OCI-LY7 (cell line): ENCODE data around the gene EYA2.

ENCODE experiments used
- CTCF ChIP-seq: fragments of 200-600 bp; sonication (generic); conservative IDR thresholded peaks from 2 replicates; pipeline ENCODE4 v1.5.1; 2014; ENCODE audit warnings: mild to moderate bottlenecking, antibody characterized with exemption, low read length, moderate library complexity, mixed read lengths
- EZH2phosphoT487 ChIP-seq: fragments of 200-600 bp; sonication (generic); IDR thresholded peaks from 2 replicates; pipeline ENCODE4 v1.6.1; 2018; ENCODE audit warnings: low read depth, borderline replicate concordance, mild to moderate bottlenecking, mixed run types, antibody characterized with exemption, low read length, moderate library complexity, mixed read lengths

DNA sequence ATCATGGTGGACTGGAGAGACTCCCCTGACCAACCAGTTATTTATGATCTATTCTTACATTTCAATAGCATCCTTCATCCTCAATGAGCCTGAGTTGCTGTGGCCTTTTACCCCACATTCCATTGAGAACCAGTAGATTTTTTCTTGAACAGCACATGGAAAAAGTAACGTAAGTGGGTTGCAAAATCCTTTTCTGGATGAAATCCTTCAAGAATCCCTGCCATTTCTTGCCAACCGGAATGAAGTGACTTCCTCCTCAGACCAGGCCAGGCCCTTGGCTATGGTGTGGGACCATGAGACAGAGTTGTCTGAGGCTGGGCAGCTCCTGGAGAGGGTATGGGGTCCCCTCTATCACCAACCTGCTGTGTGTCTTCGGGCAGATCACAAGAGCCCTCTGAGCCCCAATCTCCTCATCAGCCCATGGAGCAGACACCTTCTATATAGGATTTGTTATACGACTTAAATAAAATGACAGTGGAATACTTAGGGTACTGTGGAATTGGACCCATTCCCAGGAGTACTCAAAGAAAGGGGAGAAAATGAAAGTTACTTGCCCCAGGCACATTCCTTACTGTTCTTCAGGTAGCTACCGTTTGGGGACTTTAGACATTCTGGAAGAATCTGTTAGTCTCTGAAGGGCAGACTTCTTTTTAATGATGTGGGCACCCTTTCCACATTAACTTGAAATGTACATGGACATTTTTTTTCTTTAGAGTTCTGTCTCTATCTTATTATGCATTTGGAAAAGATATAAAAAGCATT lies 10.9 kb downstream of the EYA2 start:
- TF ChIP-seq CTCF = no peak
- TF ChIP-seq EZH2phosphoT487 = no peak
